ENCODE results near the gene SQSTM1. TPM values are rescaled to one million over a fixed set of nuclear protein-coding genes. Genes with fewer than 3 reads are reported as not detected.
"Not testable (repeated sequence)": the region's sequence is repeated elsewhere in the genome, so short reads cannot be mapped to it uniquely, and the experiment has no call there.

SQSTM1 gene
- total RNA-seq, 2 experiments from 2014 or later, result 70.6 to 87.6 TPM

- H3K4me1 Mint-ChIP-seq, result no peaks in the 10 kb centered on the region
- DNase-seq, result no peak
- no peak for ATAC-seq
- intact Hi-C loops (cut with DNase I, micrococcal nuclease), result no loop called here
- H3K36me3 Mint-ChIP-seq (ENCODE audit: low read depth), result peaks cover 5% of the 10 kb centered on the region
- no peak overlapping the region for H3K27ac Mint-ChIP-seq
- POLR2A ChIA-PET, result interaction anchor here (1.1 kb wide), 1 partner anchor 13 kb away, joined by 5 read pairs; no protein-coding TSS in a partner anchor
- CTCF ChIA-PET, result interaction anchor here (0.6 to 1.0 kb wide), 2 partner anchors 20 to 50 kb away, joined by 3 read pairs; no protein-coding TSS in a partner anchor
- H3K27me3 Mint-ChIP-seq, result no peaks in the 10 kb centered on the region
- no peak overlapping the region for H3K4me3 Mint-ChIP-seq
- no peaks in the 10 kb centered on the region for H3K9me3 Mint-ChIP-seq (ENCODE audit: low read depth)
Measured at GRCh38 chr5:179781846-179782245, 38.9 kb upstream of the SQSTM1 start.

- H3K4me1 Mint-ChIP-seq, result no peaks in the 10 kb centered on the region
- H3K4me3 Mint-ChIP-seq, result no peak overlapping the region
- no peaks in the 10 kb centered on the region for H3K9me3 Mint-ChIP-seq (ENCODE audit: low read depth)
- ChIA-PET POLR2A (no interaction called here), CTCF (interaction anchor here (0.9 to 1.2 kb wide), 2 partner anchors 13 to 84 kb away, joined by 3 to 4 read pairs; no protein-coding TSS in a partner anchor)
- intact Hi-C loops (cut with DNase I, micrococcal nuclease), result no loop called here
- no peaks in the 10 kb centered on the region for H3K36me3 Mint-ChIP-seq (ENCODE audit: low read depth)
- H3K27ac Mint-ChIP-seq, result no peak overlapping the region
- no peak for ATAC-seq
- no peak for DNase-seq
- no peaks in the 10 kb centered on the region for H3K27me3 Mint-ChIP-seq
Measured at GRCh38 chr5:179783128-179783527, 37.6 kb upstream of the SQSTM1 start.

- Mint-ChIP-seq H3K27me3 (no peaks in the 10 kb centered on the region), H3K4me3 (no peak overlapping the region), H3K4me1 (no peaks in the 10 kb centered on the region), H3K9me3 (ENCODE audit: low read depth) (peaks cover 2% of the 10 kb centered on the region), H3K36me3 (ENCODE audit: low read depth) (no peaks in the 10 kb centered on the region), H3K27ac (no peak overlapping the region)
- ChIA-PET CTCF (no interaction called here), POLR2A (interaction anchor here (0.6 kb wide), 1 partner anchor 9 kb away, joined by 3 read pairs; no protein-coding TSS in a partner anchor)
- DNase-seq, result no peak
- ATAC-seq, result no peak
- intact Hi-C loops (cut with DNase I, micrococcal nuclease), result no loop called here
Measured at GRCh38 chr5:179786861-179787260, 33.8 kb upstream of the SQSTM1 start.

DNA sequence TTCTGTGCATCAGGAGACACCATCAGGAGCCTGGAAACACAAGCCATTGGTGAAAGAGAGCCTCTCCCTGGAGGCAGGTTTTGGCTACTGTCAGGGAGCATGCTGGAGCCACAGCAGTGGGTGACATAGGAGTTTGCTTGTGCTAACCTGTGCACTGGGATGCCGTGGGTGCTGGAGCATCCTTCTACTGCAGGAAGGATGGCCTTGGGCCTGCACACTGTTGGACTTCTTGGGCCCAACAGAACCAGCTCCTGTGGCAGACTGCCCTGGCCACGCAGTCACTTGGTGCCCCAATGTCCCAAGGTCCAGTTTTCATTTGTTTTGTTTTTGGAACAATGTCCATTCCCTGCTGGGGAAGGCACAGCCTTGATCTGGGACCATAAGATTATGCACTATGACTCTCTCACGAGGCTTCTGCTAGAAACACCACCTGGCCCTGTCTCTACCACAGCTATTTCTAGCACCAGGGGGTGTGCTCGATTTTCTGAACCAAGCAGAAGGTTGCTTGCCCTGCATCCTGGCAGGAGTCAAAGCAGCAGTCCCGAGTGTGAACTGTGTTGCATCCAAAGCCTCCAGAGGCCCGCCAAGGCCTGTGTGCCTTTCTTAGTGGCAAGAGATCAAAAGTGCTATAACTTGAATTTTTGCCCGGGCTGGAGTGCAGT lies 32.4 kb upstream of the SQSTM1 start:
- CTCF ChIA-PET, result no interaction called here
- intact Hi-C loops (cut with DNase I, micrococcal nuclease), result no loop called here
- DNase-seq (no peak), ATAC-seq (no peak)
- peaks cover 3% of the 10 kb centered on the region for H3K4me1 Mint-ChIP-seq
- peaks cover 2% of the 10 kb centered on the region for H3K9me3 Mint-ChIP-seq (ENCODE audit: low read depth)
- no peak overlapping the region for H3K27ac Mint-ChIP-seq
- POLR2A ChIA-PET, result no interaction called here
- no peaks in the 10 kb centered on the region for H3K36me3 Mint-ChIP-seq (ENCODE audit: low read depth)
- H3K27me3 Mint-ChIP-seq, result no peaks in the 10 kb centered on the region
- no peak overlapping the region for H3K4me3 Mint-ChIP-seq

DNA sequence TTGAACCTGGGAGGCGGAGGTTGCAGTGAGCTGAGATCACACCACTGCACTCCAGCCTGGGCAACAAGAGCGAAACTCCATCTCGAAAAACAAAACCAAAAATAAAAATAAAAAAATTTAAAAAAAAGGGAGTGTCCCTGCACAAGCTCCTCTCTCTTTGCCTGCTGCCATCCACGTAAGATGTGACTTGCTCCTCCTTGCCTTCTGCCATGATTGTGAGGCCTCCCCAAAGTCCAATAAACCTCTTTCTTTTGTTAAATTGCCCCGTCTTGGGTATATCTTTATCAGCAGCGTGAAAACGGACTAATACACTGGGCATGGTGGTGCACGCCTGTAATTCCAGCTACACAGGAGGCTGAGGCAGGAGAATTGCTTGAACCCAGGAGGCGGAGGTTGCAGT lies 31.4 kb upstream of the SQSTM1 start:
- DNase-seq, CTCF ChIA-PET: not testable (repeated sequence)

GRCh38 chr5:179791881-179792611 lies 28.7 kb upstream of the SQSTM1 start:
- no peak overlapping the region for H3K27ac Mint-ChIP-seq
- no peaks in the 10 kb centered on the region for H3K27me3 Mint-ChIP-seq
- POLR2A ChIA-PET, result interaction anchor here (0.7 kb wide), 1 partner anchor 60 kb away, joined by 4 read pairs; no protein-coding TSS in a partner anchor

More for the DNA sequence above, 31.4 kb upstream of the SQSTM1 start:
- ATAC-seq; H3K4me3 Mint-ChIP-seq; H3K27me3 Mint-ChIP-seq; POLR2A ChIA-PET; H3K27ac Mint-ChIP-seq; H3K36me3 Mint-ChIP-seq (ENCODE audit: low read depth); intact Hi-C loops (cut with DNase I, micrococcal nuclease); H3K9me3 Mint-ChIP-seq (ENCODE audit: low read depth): not testable (repeated sequence)
- peaks cover 12% of the 10 kb centered on the region for H3K4me1 Mint-ChIP-seq

DNA sequence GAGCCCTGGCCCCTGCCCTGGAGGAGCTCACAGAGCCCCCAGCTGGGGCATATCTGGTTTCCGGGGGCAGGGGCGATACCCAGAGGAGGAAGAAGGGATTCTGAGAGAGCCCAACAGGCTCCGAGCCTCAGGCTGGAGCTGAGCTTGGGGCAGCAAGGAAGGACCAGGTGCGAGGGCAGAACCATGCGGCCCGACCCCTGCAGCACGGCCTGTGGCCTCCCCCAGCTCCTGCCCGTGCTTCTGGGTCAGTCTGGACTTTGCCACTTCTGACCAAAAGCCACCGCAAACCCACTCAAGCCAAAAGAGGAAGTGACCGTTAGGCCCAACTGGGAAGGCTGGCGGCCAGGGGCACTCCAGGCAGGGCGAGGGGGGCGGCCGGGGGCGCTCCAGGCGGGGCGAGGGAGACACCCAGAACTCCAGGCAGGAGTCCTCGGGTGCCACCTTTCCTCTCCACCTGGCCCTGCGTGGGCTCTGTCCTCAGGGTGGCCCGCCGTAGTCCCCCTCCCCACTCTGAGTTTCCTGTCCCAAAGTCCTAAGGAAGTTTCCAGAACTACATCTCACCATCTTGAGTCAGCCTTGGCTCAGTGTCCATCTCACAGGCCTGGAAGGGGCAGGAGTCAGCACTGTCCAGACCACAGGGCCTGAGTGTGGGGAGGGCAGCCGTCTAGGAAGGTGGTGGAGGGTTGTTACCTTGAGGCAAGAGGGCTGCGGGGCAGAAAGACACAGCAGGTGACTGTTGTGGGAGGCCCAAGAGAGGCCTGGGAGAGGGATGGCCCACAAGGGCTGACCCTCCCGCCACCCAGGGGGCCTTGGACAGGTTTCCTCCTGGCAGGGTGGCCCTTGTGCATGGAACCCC lies 27.9 kb upstream of the SQSTM1 start:
- Mint-ChIP-seq H3K27me3 (no peaks in the 10 kb centered on the region), H3K4me1 (peaks cover 25% of the 10 kb centered on the region), H3K36me3 (ENCODE audit: low read depth) (peaks cover 9% of the 10 kb centered on the region), H3K9me3 (ENCODE audit: low read depth) (peaks cover 2% of the 10 kb centered on the region), H3K27ac (no peak overlapping the region), H3K4me3 (no peak overlapping the region)
- DNase-seq (no peak), ATAC-seq (no peak)
- intact Hi-C loops (cut with DNase I, micrococcal nuclease), result no loop called here
- POLR2A ChIA-PET, result interaction anchor here (0.7 kb wide), 1 partner anchor 61 kb away, joined by 4 read pairs; no protein-coding TSS in a partner anchor
- CTCF ChIA-PET, result interaction anchor here (0.6 to 1.3 kb wide), 4 partner anchors 9 to 523 kb away, joined by 3 to 6 read pairs (median 4); no protein-coding TSS in a partner anchor

More at GRCh38 chr5:179791881-179792611, 28.7 kb upstream of the SQSTM1 start:
- peaks cover 2% of the 10 kb centered on the region for H3K9me3 Mint-ChIP-seq (ENCODE audit: low read depth)
- peaks cover 25% of the 10 kb centered on the region for H3K4me1 Mint-ChIP-seq
- CTCF ChIA-PET, result interaction anchor here (0.6 to 1.3 kb wide), 3 partner anchors 10 to 524 kb away, joined by 3 to 6 read pairs (median 6); no protein-coding TSS in a partner anchor
- intact Hi-C loops (cut with DNase I, micrococcal nuclease), result no loop called here
- ATAC-seq (no peak), DNase-seq (no peak)
- peaks cover 3% of the 10 kb centered on the region for H3K36me3 Mint-ChIP-seq (ENCODE audit: low read depth)
- H3K4me3 Mint-ChIP-seq, result no peak overlapping the region

GRCh38 chr5:179793468-179794139 lies 27.1 kb upstream of the SQSTM1 start, which contains the start of gene LTC4S:
LTC4S (plus strand) TSS chr5:179793986; CDS start chr5:179794081, 95 bp downstream.
- POLR2A ChIA-PET, result no interaction called here
- H3K9me3 Mint-ChIP-seq (ENCODE audit: low read depth), result peaks cover 2% of the 10 kb centered on the region
- no peak within 1 kb of the TSS for H3K27ac Mint-ChIP-seq
- CTCF ChIA-PET, result interaction anchor here (0.7 to 1.6 kb wide), 3 partner anchors 10 to 167 kb away, joined by 3 to 5 read pairs (median 3); no protein-coding TSS in a partner anchor
- peaks cover 9% of the 10 kb centered on the region for H3K36me3 Mint-ChIP-seq (ENCODE audit: low read depth)
- DNase-seq (peak; percentile 57), ATAC-seq (peak; percentile 17)
- H3K27me3 Mint-ChIP-seq, result no peaks in the 10 kb centered on the region
- H3K4me1 Mint-ChIP-seq, result peaks cover 25% of the 10 kb centered on the region
- intact Hi-C loops (cut with DNase I, micrococcal nuclease), result no loop called here
- peak within 1 kb of the TSS; percentile 55 for H3K4me3 Mint-ChIP-seq

GRCh38 chr5:179794171-179794570 lies 26.5 kb upstream of the SQSTM1 start:
- ChIA-PET POLR2A (no interaction called here), CTCF (interaction anchor here (0.7 to 1.6 kb wide), 2 partner anchors 9 to 39 kb away, joined by 3 to 5 read pairs; no protein-coding TSS in a partner anchor)
- Mint-ChIP-seq H3K4me3 (no peak overlapping the region), H3K36me3 (ENCODE audit: low read depth) (peaks cover 10% of the 10 kb centered on the region), H3K27me3 (no peaks in the 10 kb centered on the region), H3K4me1 (peaks cover 25% of the 10 kb centered on the region), H3K27ac (no peak overlapping the region), H3K9me3 (ENCODE audit: low read depth) (peaks cover 2% of the 10 kb centered on the region)
- no peak for DNase-seq
- no peak for ATAC-seq
- intact Hi-C loops (cut with DNase I, micrococcal nuclease), result no loop called here

DNA sequence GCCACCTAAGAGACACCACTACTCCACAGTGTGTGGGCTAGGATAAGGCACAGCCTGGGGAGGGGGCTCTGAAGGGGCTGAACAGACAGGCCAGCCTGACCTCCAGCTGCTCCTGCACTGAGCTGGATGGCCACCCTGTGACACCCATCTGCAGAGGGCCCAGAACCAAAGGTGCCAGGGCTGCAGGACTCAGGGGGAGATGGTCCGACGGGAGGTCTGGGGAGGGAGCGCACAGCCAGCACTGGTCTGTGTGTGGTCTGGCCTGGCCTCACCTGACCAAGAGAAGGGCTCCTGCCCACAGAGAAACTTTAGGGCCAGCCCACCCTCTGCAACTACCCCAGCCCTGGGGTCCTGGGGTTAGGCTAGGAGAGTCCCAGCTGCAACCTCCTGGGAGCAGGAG lies 26.1 kb upstream of the SQSTM1 start:
- ChIA-PET POLR2A (no interaction called here), CTCF (interaction anchor here (0.6 to 1.6 kb wide), 3 partner anchors 9 to 296 kb away, joined by 3 to 5 read pairs (median 5); partner anchors contain the start of gene MAML1)
- ATAC-seq, result no peak
- Mint-ChIP-seq H3K9me3 (ENCODE audit: low read depth) (no peaks in the 10 kb centered on the region), H3K4me1 (peaks cover 25% of the 10 kb centered on the region), H3K36me3 (ENCODE audit: low read depth) (peaks cover 14% of the 10 kb centered on the region), H3K27ac (no peak overlapping the region), H3K27me3 (no peaks in the 10 kb centered on the region), H3K4me3 (peak overlapping the region; percentile 55)
- DNase-seq, result no peak
- intact Hi-C loops (cut with DNase I, micrococcal nuclease), result no loop called here
